DMS53 treated with DMSO at 0.1 percent for 48 hours (cell line): Measurements from ENCODE around the gene ASB14.

Experiments used
- DNase-seq: peaks from one replicate; lab custom pipeline; 2025; ENCODE audit not compliant: unreplicated experiment; lab: John Stamatoyannopoulos, UW

The ASB14 gene

GRCh38 chr3:57261929-57262328 lies 30.6 kb downstream of the ASB14 start:
- no peak for DNase-seq

DNA sequence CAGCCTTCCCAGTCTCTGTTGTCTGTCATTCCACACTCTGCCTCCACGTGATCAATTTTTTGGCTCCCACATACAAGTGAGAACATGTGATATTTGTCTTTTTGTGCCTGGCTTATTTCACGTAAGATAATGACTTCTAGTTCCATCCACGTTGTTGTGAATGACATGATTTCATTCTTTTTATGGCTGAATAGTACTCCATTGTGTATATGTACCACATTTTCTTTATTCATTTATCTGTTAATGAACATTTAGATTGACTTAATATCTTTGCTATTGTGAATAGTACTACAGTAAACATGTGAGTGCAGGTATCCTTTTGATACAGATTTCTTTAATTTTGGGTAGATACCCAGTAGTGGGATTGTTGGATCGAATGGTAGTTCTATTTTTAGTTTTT lies 31.4 kb downstream of the ASB14 start:
- no peak for DNase-seq

GRCh38 chr3:57257678-57258077 lies 34.8 kb downstream of the ASB14 start:
- DNase-seq = no peak

DNA sequence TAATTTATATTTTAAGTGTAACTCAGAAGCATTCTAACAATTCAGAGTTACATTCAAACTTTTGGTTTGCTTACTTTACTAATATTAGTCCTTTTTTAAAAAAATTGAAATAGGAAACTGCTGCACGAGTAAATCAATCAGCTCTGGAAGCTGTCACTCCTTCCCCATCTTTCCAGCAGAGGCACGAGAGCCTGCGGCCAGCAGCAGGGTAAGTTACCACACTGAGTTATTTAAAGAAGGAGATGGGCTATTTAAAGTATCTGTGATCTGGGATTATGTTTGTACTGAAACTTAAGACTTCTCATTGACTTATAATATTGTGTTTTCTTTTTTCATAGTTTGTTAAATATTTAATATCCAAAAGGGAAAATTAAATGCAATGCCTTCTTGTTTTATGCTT lies 35.6 kb downstream of the ASB14 start:
- DNase-seq = no peak

DNA sequence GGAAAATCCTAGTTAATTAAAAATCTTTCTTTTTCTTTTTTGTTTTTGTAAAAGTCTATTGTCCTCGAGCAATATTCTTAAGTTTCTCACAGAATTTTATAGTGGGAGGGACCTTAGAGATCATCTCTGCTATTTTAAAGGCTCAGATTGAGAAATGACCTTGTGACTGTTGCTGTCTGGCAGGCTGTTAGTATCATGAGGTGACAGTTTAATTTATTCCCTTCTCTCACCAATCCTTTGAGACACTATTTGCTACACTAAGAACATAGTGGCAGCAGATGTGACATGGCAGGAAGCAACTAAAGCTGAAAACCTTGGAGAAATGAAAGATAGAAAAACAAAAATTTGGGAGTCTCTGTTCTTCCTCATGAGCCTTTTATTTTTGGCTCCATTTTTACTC lies 40.1 kb downstream of the ASB14 start:
- no peak for DNase-seq

GRCh38 chr3:57244946-57245345 lies 47.5 kb downstream of the ASB14 start:
- DNase-seq = no peak

DNA sequence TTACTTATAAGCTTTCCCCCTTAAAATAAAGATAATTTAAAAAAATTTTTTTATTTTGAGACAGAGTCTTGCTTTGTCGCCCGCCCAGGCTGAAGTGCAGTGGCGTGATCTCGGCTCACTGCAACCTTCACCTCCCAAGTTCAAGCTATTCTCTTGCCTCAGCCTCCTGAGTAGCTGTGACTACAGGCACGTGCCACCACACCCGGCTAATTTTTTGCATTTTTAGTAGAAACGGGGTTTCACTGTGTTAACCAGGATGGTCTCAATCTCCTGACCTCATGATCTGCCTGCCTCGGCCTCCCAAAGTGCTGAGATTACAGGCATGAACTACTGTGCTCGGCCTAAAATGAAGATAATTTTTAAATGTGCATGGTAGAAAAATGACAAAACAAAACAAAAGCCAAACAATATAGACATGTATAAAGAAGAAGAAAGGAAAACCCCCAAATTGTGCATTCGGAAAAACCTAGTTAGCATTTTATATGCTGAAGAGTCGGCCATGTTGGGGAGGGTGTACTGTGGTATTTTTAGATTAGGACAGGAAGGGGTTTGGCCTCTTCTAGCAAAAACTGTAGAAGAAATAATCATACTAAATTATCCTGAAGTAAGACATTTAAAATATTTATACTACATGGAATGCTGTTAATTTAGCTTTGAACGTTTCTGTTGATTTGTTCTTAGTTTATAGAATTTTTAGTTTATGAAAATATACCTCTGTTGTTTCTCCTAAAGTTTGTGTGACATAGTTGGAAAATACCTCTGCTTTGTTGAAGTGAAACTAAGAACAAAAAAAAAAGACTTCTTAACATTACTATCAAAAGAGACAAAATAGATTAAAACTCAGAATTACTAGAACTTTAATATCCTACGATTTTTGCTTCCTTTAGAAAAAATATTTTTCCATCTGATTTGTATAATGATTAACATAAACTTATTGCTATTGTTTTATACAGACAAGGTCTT lies 57.6 kb downstream of the ASB14 start:
- no peak for DNase-seq

- DNase-seq = no peak
These were observed 58.7 kb downstream of the ASB14 start for GRCh38 chr3:57233799-57234198.

DNA sequence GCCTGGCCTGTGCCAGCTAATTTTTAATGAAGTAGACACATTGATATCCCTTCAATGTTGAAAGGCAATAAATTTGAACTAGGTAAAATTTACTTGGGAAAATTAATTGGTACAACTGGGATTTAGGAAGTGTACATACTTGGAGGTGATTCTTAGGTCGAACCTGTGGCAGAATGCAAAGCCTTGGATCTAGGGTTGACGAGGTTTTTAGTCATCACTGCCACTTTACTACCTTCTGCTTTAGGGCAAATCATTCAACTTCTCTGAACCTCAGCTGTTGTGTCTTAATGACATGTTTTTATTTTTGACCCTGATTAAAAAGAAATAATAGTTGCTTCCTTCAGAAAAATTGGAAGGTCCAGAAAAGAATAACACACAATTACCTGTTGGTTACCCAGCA lies 62.5 kb downstream of the ASB14 start:
- no peak for DNase-seq

- no peak for DNase-seq
These were observed 64.3 kb downstream of the ASB14 start for GRCh38 chr3:57227930-57228751.

- DNase-seq = peak; percentile 29
These were observed 65.1 kb downstream of the ASB14 start, which contains the start of gene APPL1 for GRCh38 chr3:57227204-57227929. Gene APPL1 (plus strand): TSS chr3:57227729. CDS start chr3:57227884, 155 bp downstream.

DNA sequence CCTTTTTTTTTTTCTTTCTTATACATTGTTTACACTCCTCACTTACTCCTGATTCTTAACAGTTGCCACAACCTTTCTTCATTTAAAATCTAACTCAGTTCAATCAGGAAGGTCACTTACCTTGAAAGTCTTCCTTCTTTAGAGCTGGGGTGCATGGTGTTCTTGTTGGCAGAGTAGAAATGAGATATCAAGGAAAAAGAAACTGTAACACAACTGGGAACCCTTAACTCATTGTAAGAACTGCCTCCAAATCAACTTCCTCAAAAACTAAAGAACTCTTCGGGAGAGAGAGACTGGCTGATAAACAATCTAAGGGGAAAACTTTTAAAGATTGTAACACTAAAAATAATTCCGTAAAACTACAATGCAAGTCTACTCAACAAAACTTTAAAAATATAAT lies 66.3 kb downstream of the ASB14 start:
- no peak for DNase-seq

- no peak for DNase-seq
These were observed 67.6 kb downstream of the ASB14 start for GRCh38 chr3:57224856-57225255.

- no peak for DNase-seq
These were observed 70.6 kb downstream of the ASB14 start for GRCh38 chr3:57221883-57222282.
